Parietal lobe (tissue), 2 donors: Measurements from ENCODE around the gene LSM4. TPM values are rescaled to one million over a fixed set of nuclear protein-coding genes. Genes with fewer than 3 reads are reported as not detected.

Experiments used
- small RNA-seq: library from RNA; depleted of rRNA; stranded (forward); fragments of <200 nt; gene quantifications from one replicate; pipeline ENCODE3, GENCODE V24; 2014; ENCODE audit warnings: low replicate concordance
- total RNA-seq: library from RNA; depleted of rRNA; stranded (reverse); fragments of >200 nt; gene quantifications from one replicate; pipeline ENCODE4 v1.2.3, GENCODE V29; 2014

The LSM4 gene
- 53.5 TPM for total RNA-seq

GRCh38 chr19:18322759-18323460, at the start of gene LSM4:
Gene LSM4 (minus strand): TSS chr19:18323076. CDS start chr19:18323020, 56 bp downstream.

GRCh38 chr19:18340190-18340989, 17.5 kb upstream of the LSM4 start, which contains the start of gene PGPEP1:
Gene PGPEP1 (plus strand): TSS chr19:18340598. CDS start chr19:18340682, 84 bp downstream.

GRCh38 chr19:18281082-18282020, 41.5 kb downstream of the LSM4 start, which contains the start of gene JUND:
Gene JUND (minus strand): TSS chr19:18281622. CDS start chr19:18281484, 138 bp downstream.

GRCh38 chr19:18274219-18274780, 48.6 kb downstream of the LSM4 start, which contains the start of gene IQCN:
Gene IQCN (minus strand): TSS chr19:18274452. CDS start chr19:18269478, 4,974 bp downstream.

Small RNA genes lying within 50 kb of the gene (small RNA-seq; reads per million reads assigned to genes)
- gene MIR3188: not detected
- gene RN7SL513P: not detected
- not detected for gene RPL39P38

Other genes with a start within 250 kb of the LSM4 start
- not detected for gene IL12RB1, start 236.1 kb downstream of the LSM4 start, total RNA-seq
- 6.9 TPM for gene MAST3, start 225.3 kb downstream of the LSM4 start, total RNA-seq
- gene PIK3R2, start 169.9 kb downstream of the LSM4 start, total RNA-seq: 60.7 TPM
- gene IFI30, start 149.3 kb downstream of the LSM4 start, total RNA-seq: not detected
- 3.1 TPM for gene MPV17L2, start 129.9 kb downstream of the LSM4 start, total RNA-seq
- 75.4 TPM for gene RAB3A, start 119.0 kb downstream of the LSM4 start, total RNA-seq
- gene PDE4C, start 96.6 kb downstream of the LSM4 start, total RNA-seq: 3.1 TPM
- 2.5 TPM for gene IQCN, start 48.6 kb downstream of the LSM4 start, total RNA-seq
- gene JUND, start 41.5 kb downstream of the LSM4 start, total RNA-seq: 90.8 TPM
- 24.7 TPM for gene PGPEP1, start 17.5 kb upstream of the LSM4 start, total RNA-seq
- gene GDF15, start 63.1 kb upstream of the LSM4 start, total RNA-seq: 0.63 TPM
- 0.31 TPM for gene LRRC25, start 74.5 kb upstream of the LSM4 start, total RNA-seq
- gene SSBP4, start 96.3 kb upstream of the LSM4 start, total RNA-seq: 53.5 TPM
- 79.8 TPM for gene ISYNA1, start 115.1 kb upstream of the LSM4 start, total RNA-seq
- 8.1 TPM for gene ELL, start 199.0 kb upstream of the LSM4 start, total RNA-seq
- 141 TPM for gene FKBP8, start 220.5 kb upstream of the LSM4 start, total RNA-seq
- gene KXD1, start 234.8 kb upstream of the LSM4 start, total RNA-seq: 34.4 TPM
- gene UBA52, start 248.8 kb upstream of the LSM4 start, total RNA-seq: 542 TPM